IMR-90 (cell line): ENCODE data around the gene KCNAB1. TPM values are rescaled to one million over a fixed set of nuclear protein-coding genes. Genes with fewer than 3 reads are reported as not detected.

Source experiments
- ATAC-seq: fragments of 200-7000 bp; cut with Tn5 transposase; 2 replicates; pipeline ENCODE4 v1.9.1; 2020; ENCODE audit warnings: low read depth, mild to moderate bottlenecking, moderate library complexity
- BruUV-seq: library from RNA; stranded (reverse); fragments of 400-500 nt; replicated peaks from 2 replicates; lab custom pipeline; 2021; lab: Mats Ljungman, UMichigan
- CTCF ChIA-PET: fragments of 300-600 bp; formaldehyde crosslinking; extraction: SDS; loops from one replicate; lab custom pipeline; 2021; ENCODE audit warnings: antibody characterized with exemption; lab: Yijun Ruan, JAX
- POLR2A ChIA-PET: fragments of 300-600 bp; sonication (Branson Sonifier 250); formaldehyde crosslinking; loops from one replicate; lab custom pipeline; 2022; ENCODE audit warnings: antibody characterized with exemption; ENCODE audit not compliant: unreplicated experiment; lab: Charles Lee
- DNase-seq: peaks from one replicate; pipeline ENCODE4 v3.0.0; 2013
- H2AFZ ChIP-seq: replicated peaks from 2 replicates; pipeline ENCODE3; 2013; ENCODE audit warnings: low read length, mild to moderate bottlenecking; ENCODE audit not compliant: poor library complexity
- H2AK5ac ChIP-seq: 2 replicates; pipeline ENCODE4 v1.6.1; 2013; ENCODE audit warnings: low read depth, low read length, inconsistent platforms
- H2AK9ac ChIP-seq: replicated peaks from 2 replicates; pipeline ENCODE3; 2013; ENCODE audit warnings: mild to moderate bottlenecking, low read depth, low read length, moderate library complexity; ENCODE audit not compliant: poor library complexity
- H2BK120ac ChIP-seq: 2 replicates; pipeline ENCODE4 v1.6.1; 2013; ENCODE audit warnings: low read depth, low read length, inconsistent platforms
- H2BK15ac ChIP-seq: 3 replicates; pipeline ENCODE4 v1.6.1; 2013; ENCODE audit warnings: low read depth, low read length, inconsistent platforms
- H2BK20ac ChIP-seq: 2 replicates; pipeline ENCODE4 v1.6.1; 2013; ENCODE audit warnings: low read depth, mild to moderate bottlenecking, inconsistent platforms, low read length, moderate library complexity
- H2BK5ac ChIP-seq: 2 replicates; pipeline ENCODE4 v1.6.1; 2013; ENCODE audit warnings: mild to moderate bottlenecking, low read depth, low read length, inconsistent platforms; ENCODE audit not compliant: poor library complexity, severe bottlenecking
- H3K14ac ChIP-seq: replicated peaks from 2 replicates; pipeline ENCODE4 v1.6.1; 2013; ENCODE audit warnings: low read depth, low read length, inconsistent platforms
- H3K18ac ChIP-seq: 2 replicates; pipeline ENCODE4 v1.6.1; 2013; ENCODE audit warnings: low read depth, low read length, control low read depth
- H3K23ac ChIP-seq: 2 replicates; pipeline ENCODE4 v1.6.1; 2013; ENCODE audit warnings: low read depth, low read length, inconsistent platforms
- H3K27ac ChIP-seq: 2 replicates; pipeline ENCODE4 v1.5.1; 2013; ENCODE audit warnings: mild to moderate bottlenecking, control low read depth, low read length; ENCODE audit not compliant: insufficient read depth
- H3K27me3 ChIP-seq: 2 replicates; pipeline ENCODE4 v1.6.1; 2013; ENCODE audit warnings: low read length; ENCODE audit not compliant: control insufficient read depth, insufficient read depth
- H3K36me3 ChIP-seq: 2 replicates; pipeline ENCODE4 v1.6.1; 2013; ENCODE audit warnings: low read length, mixed read lengths; ENCODE audit not compliant: control insufficient read depth, insufficient read depth
- H3K4ac ChIP-seq: 2 replicates; pipeline ENCODE4 v1.6.1; 2013; ENCODE audit warnings: low read depth, low read length, inconsistent platforms
- H3K4me1 ChIP-seq: 2 replicates; pipeline ENCODE4 v1.6.1; 2013; ENCODE audit warnings: low read length, mixed read lengths; ENCODE audit not compliant: control insufficient read depth, insufficient read depth
- H3K4me2 ChIP-seq: 2 replicates; pipeline ENCODE4 v1.6.1; 2013; ENCODE audit warnings: low read depth, mild to moderate bottlenecking, control low read depth, low read length, moderate library complexity
- H3K4me3 ChIP-seq: 2 replicates; pipeline ENCODE4 v1.5.1; 2013; ENCODE audit warnings: low read depth, mild to moderate bottlenecking, control low read depth, low read length, moderate library complexity; ENCODE audit not compliant: insufficient read depth
- H3K56ac ChIP-seq: 2 replicates; pipeline ENCODE4 v1.6.1; 2013; ENCODE audit warnings: low read length, inconsistent platforms; ENCODE audit not compliant: insufficient read depth; ENCODE audit errors: extremely low read depth
- H3K79me1 ChIP-seq, 2 experiments: 2 replicates each; pipeline ENCODE4 v1.6.1; 2013; ENCODE audit warnings: low read length in 2 of 2, inconsistent platforms in 1 of 2, low read depth in 1 of 2
- H3K9ac ChIP-seq: 2 replicates; pipeline ENCODE4 v1.6.1; 2013; ENCODE audit warnings: low read depth, low read length, control low read depth
- H3K9me1 ChIP-seq: 2 replicates; pipeline ENCODE4 v1.6.1; 2013; ENCODE audit warnings: low read length, inconsistent platforms; ENCODE audit not compliant: insufficient read depth
- H3K9me3 ChIP-seq: 2 replicates; pipeline ENCODE4 v1.6.1; 2013; ENCODE audit warnings: low read length; ENCODE audit not compliant: control insufficient read depth, insufficient read depth
- H4K20me1 ChIP-seq: 2 replicates; pipeline ENCODE4 v1.6.1; 2013; ENCODE audit warnings: low read length, inconsistent platforms; ENCODE audit not compliant: insufficient read depth
- H4K5ac ChIP-seq: 2 replicates; pipeline ENCODE4 v1.6.1; 2013; ENCODE audit warnings: mild to moderate bottlenecking, low read depth, low read length, control low read depth
- H4K8ac ChIP-seq, 2 experiments: 2 replicates each; pipeline ENCODE4 v1.6.1; 2013; ENCODE audit warnings: low read depth in 2 of 2, low read length in 2 of 2, control low read depth in 1 of 2, inconsistent platforms in 1 of 2
- H4K91ac ChIP-seq: 2 replicates; pipeline ENCODE4 v1.6.1; 2013; ENCODE audit warnings: low read depth, low read length, inconsistent platforms; ENCODE audit not compliant: insufficient read depth
- BHLHE40 ChIP-seq: fragments of 150-350 bp; IDR thresholded peaks from 2 replicates; pipeline ENCODE4 v1.6.1; 2016; ENCODE audit warnings: mild to moderate bottlenecking, low read depth, low read length
- CEBPB ChIP-seq: IDR thresholded peaks from 2 replicates; pipeline ENCODE4 v1.6.1; 2012; ENCODE audit warnings: low read depth, low read length, improper control_type of control experiment
- CHD1 ChIP-seq: IDR thresholded peaks from 2 replicates; pipeline ENCODE4 v1.6.1; 2012; ENCODE audit warnings: low read depth, low read length, improper control_type of control experiment
- CTCF ChIP-seq: conservative IDR thresholded peaks from 2 replicates; pipeline ENCODE4 v1.5.1; 2012; ENCODE audit warnings: mild to moderate bottlenecking, low read depth, low read length, improper control_type of control experiment
- FOS ChIP-seq: fragments of 150-350 bp; IDR thresholded peaks from 2 replicates; pipeline ENCODE4 v1.6.1; 2016; ENCODE audit warnings: low read depth, low read length
- MAFK ChIP-seq: IDR thresholded peaks from 2 replicates; pipeline ENCODE4 v1.6.1; 2012; ENCODE audit warnings: low read depth, low read length, improper control_type of control experiment
- MAZ ChIP-seq: IDR thresholded peaks from 2 replicates; pipeline ENCODE4 v1.6.1; 2012; ENCODE audit warnings: low read depth, mild to moderate bottlenecking, low read length, improper control_type of control experiment, moderate library complexity, borderline replicate concordance
- MXI1 ChIP-seq: IDR thresholded peaks from 2 replicates; pipeline ENCODE4 v1.6.1; 2012; ENCODE audit warnings: low read depth, mild to moderate bottlenecking, low read length, moderate library complexity, borderline replicate concordance
- NFE2L2 ChIP-seq: fragments of 150-350 bp; IDR thresholded peaks from 2 replicates; pipeline ENCODE4 v1.6.1; 2016; ENCODE audit warnings: low read depth, mild to moderate bottlenecking, low read length
- POLR2A ChIP-seq: IDR thresholded peaks from 2 replicates; pipeline ENCODE4 v1.6.1; 2012; ENCODE audit warnings: mild to moderate bottlenecking, low read depth, low read length
- RAD21 ChIP-seq: IDR thresholded peaks from 2 replicates; pipeline ENCODE4 v1.6.1; 2012; ENCODE audit warnings: low read length, improper control_type of control experiment
- RCOR1 ChIP-seq: IDR thresholded peaks from 2 replicates; pipeline ENCODE4 v1.6.1; 2012; ENCODE audit warnings: mild to moderate bottlenecking, low read length, improper control_type of control experiment; ENCODE audit not compliant: insufficient replicate concordance
- RFX5 ChIP-seq: IDR thresholded peaks from 2 replicates; pipeline ENCODE4 v1.8.0; 2012; ENCODE audit warnings: low read depth, mild to moderate bottlenecking, low read length, moderate library complexity
- SMC3 ChIP-seq: fragments of 150-350 bp; IDR thresholded peaks from 2 replicates; pipeline ENCODE4 v1.6.1; 2016; ENCODE audit warnings: low read depth, mild to moderate bottlenecking, antibody characterized with exemption, low read length, moderate library complexity
- WGBS, 2 experiments: methylation state at CpG; one replicate each; pipeline versions ENCODE4 v1.1.5 to v1.1.7; 2013; ENCODE audit warnings: missing lambda C conversion rate in 2 of 2; ENCODE audit not compliant: insufficient read length in 1 of 2; ENCODE audit errors: extremely low coverage in 2 of 2; 5-methylcytosine and 5-hydroxymethylcytosine counted together
- dilution Hi-C: fragments of 300-500 bp; cut with HindIII; formaldehyde crosslinking; loops from one replicate; pipeline ENCODE4 v1.14.3; 2018; ENCODE audit warnings: low sequenced_read_pairs; ENCODE audit not compliant: unreplicated experiment
- in situ Hi-C: fragments of 300-500 bp; cut with MboI; formaldehyde crosslinking; loops from 3 replicates; pipeline ENCODE4 v1.14.3; 2019; ENCODE audit warnings: low sequenced_read_pairs, inconsistent platforms, mixed read lengths
- intact Hi-C: fragments of 100-400 bp; cut with micrococcal nuclease; formaldehyde crosslinking; loops from 2 replicates; pipeline ENCODE4 v1.10.0; 2022
- polyA plus RNA-seq, 3 experiments: library from polyadenylated mRNA; depleted of rRNA; stranded (reverse); fragments of >200 nt; gene quantifications; 2 replicates each; pipeline ENCODE4 v1.2.3, GENCODE V29; 2012; ENCODE audit warnings: low replicate concordance in 1 of 3
- total RNA-seq: library from RNA; depleted of rRNA; stranded (reverse); fragments of >200 nt; gene quantifications from 2 replicates; pipeline ENCODE4 v1.2.3, GENCODE V29; 2012
- TF ChIP-seq, protein P1 (sequence below): fragments of 150-350 bp; IDR thresholded peaks from 2 replicates; pipeline ENCODE4 v1.6.1; 2017; ENCODE audit warnings: mild to moderate bottlenecking, antibody characterized with exemption, low read length, low read depth
- TF ChIP-seq, protein P2 (sequence below): fragments of 150-350 bp; IDR thresholded peaks from 2 replicates; pipeline ENCODE4 v1.6.1; 2016; ENCODE audit warnings: low read depth, mild to moderate bottlenecking, low read length, moderate library complexity, borderline replicate concordance

Gene KCNAB1
- total and polyA plus RNA-seq, 2 of the 4 experiments (the other 2 are of a cell fraction): under 0.01 to 0.07 TPM

DNA sequence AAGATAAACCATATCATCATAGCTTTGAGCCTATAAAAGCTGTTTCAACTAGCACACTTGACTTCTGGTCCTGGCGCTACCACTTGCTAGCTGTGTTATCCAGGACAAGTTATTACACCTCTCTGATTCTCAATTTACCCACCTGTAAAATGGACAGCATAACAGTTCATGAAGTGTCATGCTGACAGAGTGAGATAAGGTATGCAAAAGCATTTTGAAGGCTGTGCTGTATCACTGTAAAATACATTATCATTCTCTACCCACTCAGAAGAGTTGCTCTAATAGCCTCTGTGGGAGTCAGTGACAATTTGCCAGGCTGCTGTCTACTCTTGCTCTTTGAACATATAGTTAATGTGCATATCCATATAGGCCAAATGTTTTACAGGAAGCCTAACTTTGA lies 341.5 kb downstream of the KCNAB1 start:
- ATAC-seq (no peak), DNase-seq (no peak)
- Histone ChIP-seq H3K4me3 (no peak overlapping the region), H2BK20ac (no peak overlapping the region), H3K27me3 (peaks cover 11% of the 10 kb centered on the region), H2BK15ac (no peak overlapping the region), H2BK120ac (no peak overlapping the region), H3K4ac (no peak overlapping the region), H3K4me2 (no peak overlapping the region), H4K91ac (no peak overlapping the region), H3K23ac (no peak overlapping the region), H3K14ac (no peak overlapping the region), H3K56ac (no peak overlapping the region), H4K5ac (no peak overlapping the region), H3K79me1 (no peaks in the 10 kb centered on the region), H3K9ac (no peak overlapping the region), H2AK9ac (no peak overlapping the region), H4K8ac (no peak overlapping the region), H4K20me1 (no peaks in the 10 kb centered on the region), H3K18ac (no peak overlapping the region), H3K27ac (no peak overlapping the region), H2AFZ (no peak overlapping the region), H3K36me3 (no peaks in the 10 kb centered on the region), H3K9me1 (no peaks in the 10 kb centered on the region), H3K4me1 (no peaks in the 10 kb centered on the region), H2BK5ac (no peak overlapping the region), H2AK5ac (no peak overlapping the region), H3K9me3 (no peaks in the 10 kb centered on the region)
- no peak for TF ChIP-seq RCOR1
- TF ChIP-seq, protein P1, sequence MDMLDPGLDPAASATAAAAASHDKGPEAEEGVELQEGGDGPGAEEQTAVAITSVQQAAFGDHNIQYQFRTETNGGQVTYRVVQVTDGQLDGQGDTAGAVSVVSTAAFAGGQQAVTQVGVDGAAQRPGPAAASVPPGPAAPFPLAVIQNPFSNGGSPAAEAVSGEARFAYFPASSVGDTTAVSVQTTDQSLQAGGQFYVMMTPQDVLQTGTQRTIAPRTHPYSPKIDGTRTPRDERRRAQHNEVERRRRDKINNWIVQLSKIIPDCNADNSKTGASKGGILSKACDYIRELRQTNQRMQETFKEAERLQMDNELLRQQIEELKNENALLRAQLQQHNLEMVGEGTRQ: no peak
- TF ChIP-seq, protein P2, sequence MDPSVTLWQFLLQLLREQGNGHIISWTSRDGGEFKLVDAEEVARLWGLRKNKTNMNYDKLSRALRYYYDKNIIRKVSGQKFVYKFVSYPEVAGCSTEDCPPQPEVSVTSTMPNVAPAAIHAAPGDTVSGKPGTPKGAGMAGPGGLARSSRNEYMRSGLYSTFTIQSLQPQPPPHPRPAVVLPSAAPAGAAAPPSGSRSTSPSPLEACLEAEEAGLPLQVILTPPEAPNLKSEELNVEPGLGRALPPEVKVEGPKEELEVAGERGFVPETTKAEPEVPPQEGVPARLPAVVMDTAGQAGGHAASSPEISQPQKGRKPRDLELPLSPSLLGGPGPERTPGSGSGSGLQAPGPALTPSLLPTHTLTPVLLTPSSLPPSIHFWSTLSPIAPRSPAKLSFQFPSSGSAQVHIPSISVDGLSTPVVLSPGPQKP: no peak
- no peak for TF ChIP-seq MAFK
- no peak for TF ChIP-seq MXI1
- no peak for TF ChIP-seq SMC3
- no peak for TF ChIP-seq RFX5
- no peak for TF ChIP-seq POLR2A
- TF ChIP-seq CTCF: no peak
- no peak for TF ChIP-seq FOS
- TF ChIP-seq MAZ: no peak
- no peak for TF ChIP-seq RAD21
- no peak for TF ChIP-seq BHLHE40
- no peak for TF ChIP-seq CEBPB
- no peak for TF ChIP-seq CHD1
- TF ChIP-seq NFE2L2: no peak
- intact Hi-C loops (no loop called here), in situ Hi-C loops (no loop called here), dilution Hi-C loops (no loop called here)
- no CpG with 5 or more reads among the region's 1 CpG for WGBS, 2 experiments
- no TSS peak for BruUV-seq
- POLR2A ChIA-PET: no interaction called here
- CTCF ChIA-PET: interaction anchor here (1.8 kb wide), 1 partner anchor 12 kb away, joined by 8 read pairs; no protein-coding TSS in a partner anchor
